Esophagus muscularis mucosa (tissue), 4 donors: ENCODE results near the gene SPATS2. TPM values are rescaled to one million over a fixed set of nuclear protein-coding genes. Genes with fewer than 3 reads are reported as not detected.
A peak's percentile ranks its signal among the peaks of the same experiment; 100 is the strongest.

Source experiments
- DNase-seq: peaks from one replicate; pipeline ENCODE4 v3.0.0-alpha.2; 2017; ENCODE audit errors: extremely low spot score
- H3K27ac ChIP-seq, 4 donors: fragments of 200-600 bp; sonication (generic); replicated peaks in 1 of 4; 1 replicate in 3 of 4; 2 replicates in 1 of 4; pipeline ENCODE4 v1.5.1; 2016 to 2019; ENCODE audit warnings: mild to moderate bottlenecking in 1 of 4
- H3K27me3 ChIP-seq, 4 donors: fragments of 200-600 bp; sonication (generic); one replicate each; pipeline versions ENCODE4 v1.5.1 to v1.6.0; 2016 to 2019
- H3K36me3 ChIP-seq, 4 donors: fragments of 200-600 bp; sonication (generic); one replicate each; pipeline ENCODE4 v1.5.1; 2016 to 2019
- H3K4me1 ChIP-seq, 4 donors: fragments of 200-600 bp; sonication (generic); one replicate each; pipeline ENCODE4 v1.5.1; 2016 to 2019
- H3K4me3 ChIP-seq, 4 donors: fragments of 200-600 bp; sonication (generic); 1 replicate in 2 of 4; 2 replicates in 2 of 4; pipeline ENCODE4 v1.5.1; 2016 to 2019; ENCODE audit warnings: mild to moderate bottlenecking in 4 of 4, moderate library complexity in 1 of 4
- H3K9me3 ChIP-seq, 4 donors: fragments of 200-600 bp; sonication (generic); 1 replicate in 3 of 4; 2 replicates in 1 of 4; pipeline ENCODE4 v1.5.1; 2016 to 2019
- CTCF ChIP-seq, 3 experiments: fragments of 200-600 bp in 2 of 3; fragments of 450-650 bp in 1 of 3; sonication (generic) in 2 of 3; IDR thresholded peaks; one replicate each; pipeline ENCODE4 v1.5.1; 2017 to 2019; ENCODE audit warnings: antibody characterized with exemption in 3 of 3, mild to moderate bottlenecking in 2 of 3, moderate library complexity in 1 of 3
- EP300 ChIP-seq: sonication (generic); formaldehyde crosslinking; IDR thresholded peaks from one replicate; pipeline ENCODE4 v1.6.1; 2017; ENCODE audit warnings: antibody characterized with exemption
- POLR2A ChIP-seq: fragments of 450-650 bp; IDR thresholded peaks from one replicate; pipeline ENCODE4 v1.6.1; 2017; ENCODE audit warnings: antibody characterized with exemption, moderate library complexity, mild to moderate bottlenecking, low read depth
- POLR2AphosphoS5 ChIP-seq, 2 donors: sonication (generic); formaldehyde crosslinking; IDR thresholded peaks; one replicate each; pipeline ENCODE4 v1.6.1; 2017; ENCODE audit warnings: antibody characterized with exemption in 2 of 2
- WGBS: methylation state at CpG from one replicate; pipeline ENCODE4 v1.1.5; 2018; 5-methylcytosine and 5-hydroxymethylcytosine counted together
- intact Hi-C: fragments of 100-400 bp; cut with DNase I; formaldehyde crosslinking; loops from one replicate; pipeline ENCODE4 v1.15.1; 2023
- total RNA-seq, 4 donors: library from RNA; depleted of rRNA; stranded (reverse); fragments of >200 nt; gene quantifications; one replicate each; pipeline versions ENCODE4 v1.1.0 to v1.2.1, GENCODE V29; 2016

The SPATS2 gene
- total RNA-seq, 4 donors from 2014 or later = 9.5 to 16.6 (median 11.5) TPM

- intact Hi-C loops = no loop called here
- no peak for DNase-seq
- no peaks in the 10 kb centered on the region for H3K9me3 ChIP-seq
- H3K4me1 ChIP-seq = peaks cover 12 to 18% (median 14%) of the 10 kb centered on the region in 4 donors
- H3K36me3 ChIP-seq = no peaks in the 10 kb centered on the region
- H3K27ac ChIP-seq = no peak overlapping the region
- peaks cover 0 to 69% (median 5%) of the 10 kb centered on the region in 4 donors for H3K27me3 ChIP-seq
- TF ChIP-seq POLR2A = no peak
- no peak for TF ChIP-seq CTCF (IDR thresholded peaks at IDR 0.05)
- TF ChIP-seq EP300 = no peak
- no peak for TF ChIP-seq POLR2AphosphoS5 (IDR thresholded peaks at IDR 0.05)
- 87% methylated on average over 7 of the region's 7 CpGs for WGBS
- no peak overlapping the region for H3K4me3 ChIP-seq
These were observed 179.9 kb downstream of the SPATS2 start for GRCh38 chr12:49547090-49547690.

- intact Hi-C loops = no loop called here
These were observed 181.2 kb downstream of the SPATS2 start for GRCh38 chr12:49548481-49548821.

GRCh38 chr12:49548822-49549648 lies 181.8 kb downstream of the SPATS2 start:
- Histone ChIP-seq H3K27ac (no peak overlapping the region), H3K36me3 (no peaks in the 10 kb centered on the region), H3K27me3 (peaks cover 0 to 61% (median 5%) of the 10 kb centered on the region in 4 donors), H3K9me3 (no peaks in the 10 kb centered on the region), H3K4me3 (peak overlapping the region; percentile 45 to 57 (median 49)), H3K4me1 (peaks cover 13 to 18% (median 16%) of the 10 kb centered on the region in 4 donors)
- intact Hi-C loops = no loop called here
- no peak for DNase-seq
- WGBS = 13% methylated on average over 47 of the region's 70 CpGs
- TF ChIP-seq POLR2AphosphoS5 (IDR thresholded peaks at IDR 0.05) = no peak
- no peak for TF ChIP-seq EP300
- TF ChIP-seq POLR2A = no peak
- TF ChIP-seq CTCF (IDR thresholded peaks at IDR 0.05) = peak; percentile 29 to 56 (median 45)

More at GRCh38 chr12:49548481-49548821, 181.2 kb downstream of the SPATS2 start:
- H3K4me1 ChIP-seq = peaks cover 13 to 18% (median 16%) of the 10 kb centered on the region in 4 donors
- peak overlapping the region; percentile 45 to 57 (median 49) for H3K4me3 ChIP-seq
- no peaks in the 10 kb centered on the region for H3K36me3 ChIP-seq
- DNase-seq = no peak
- H3K27me3 ChIP-seq = peaks cover 0 to 64% (median 5%) of the 10 kb centered on the region in 4 donors
- no peaks in the 10 kb centered on the region for H3K9me3 ChIP-seq
- H3K27ac ChIP-seq = no peak overlapping the region
- TF ChIP-seq EP300 (no peak), CTCF (IDR thresholded peaks at IDR 0.05) (no peak), POLR2AphosphoS5 (IDR thresholded peaks at IDR 0.05) (no peak), POLR2A (no peak)
- WGBS = 58% methylated on average over 5 of the region's 8 CpGs

GRCh38 chr12:49549735-49550692 lies 182.8 kb downstream of the SPATS2 start:
- intact Hi-C loops = no loop called here
- Histone ChIP-seq H3K36me3 (no peaks in the 10 kb centered on the region), H3K27me3 (peaks cover 0 to 55% (median 5%) of the 10 kb centered on the region in 4 donors), H3K9me3 (no peaks in the 10 kb centered on the region), H3K27ac (no peak overlapping the region), H3K4me1 (peaks cover 13 to 18% (median 16%) of the 10 kb centered on the region in 4 donors), H3K4me3 (peak overlapping the region in 3 of 4 donors; percentile 45 to 50 (median 48))
- no peak for TF ChIP-seq POLR2A
- no peak for TF ChIP-seq CTCF (IDR thresholded peaks at IDR 0.05)
- TF ChIP-seq EP300 = no peak
- DNase-seq = no peak
- 96% methylated on average over 28 of the region's 28 CpGs for WGBS
